ENCODE data around the gene NPLOC4. TPM values are rescaled to one million over a fixed set of nuclear protein-coding genes. Genes with fewer than 3 reads are reported as not detected.
A peak's percentile ranks its signal among the peaks of the same experiment; 100 is the strongest.

Gene NPLOC4
- total RNA-seq, 1 experiment from 2014 or later: 208 TPM

GRCh38 chr17:81539571-81539900, 97.4 kb downstream of the NPLOC4 start:
- ChIA-PET POLR2A (ENCODE audit: unreplicated experiment) (no interaction called here), CTCF (no interaction called here)
- no peak overlapping the region for H3K27ac ChIP-seq
- no peaks in the 10 kb centered on the region for H4K20me1 ChIP-seq (ENCODE audit: insufficient read depth)
- H3F3A ChIP-seq (ENCODE audit: insufficient read depth, low read depth): no peaks in the 10 kb centered on the region
- H2AFZ ChIP-seq: no peak overlapping the region
- H3K4me3 ChIP-seq: no peak overlapping the region
- no peaks in the 10 kb centered on the region for H3K79me2 ChIP-seq (ENCODE audit: low read depth)
- no peak for DNase-seq
- no peaks in the 10 kb centered on the region for H3K4me1 ChIP-seq (replicated peaks; ENCODE audit: insufficient read depth)
- TF ChIP-seq CTCF (conservative IDR thresholded peaks at IDR 0.05) (no peak), EZH2 (IDR thresholded peaks at IDR 0.05; ENCODE audit: low read depth) (no peak)
- H3K36me3 ChIP-seq (ENCODE audit: low read depth): no peaks in the 10 kb centered on the region
- H3K9me2 ChIP-seq (ENCODE audit: insufficient read depth): no peaks in the 10 kb centered on the region
- no peaks in the 10 kb centered on the region for H3K9me3 ChIP-seq (ENCODE audit: insufficient read depth, low read depth)
- no peak overlapping the region for H3K4me2 ChIP-seq
- no TSS peak for BruUV-seq (replicated peaks)
- intact Hi-C loops (cut with micrococcal nuclease; ENCODE audit: unreplicated experiment): no loop called here
- H3K27me3 ChIP-seq (ENCODE audit: insufficient read depth, low read depth): no peaks in the 10 kb centered on the region

- H3K79me2 ChIP-seq (ENCODE audit: low read depth): no peaks in the 10 kb centered on the region
- no peak overlapping the region for H3K27ac ChIP-seq
- intact Hi-C loops (cut with micrococcal nuclease; ENCODE audit: unreplicated experiment): no loop called here
- no peaks in the 10 kb centered on the region for H3K36me3 ChIP-seq (ENCODE audit: low read depth)
- POLR2A ChIA-PET (ENCODE audit: unreplicated experiment): interaction anchor here (0.6 kb wide), 1 partner anchor 11 kb away, joined by 5 read pairs; no protein-coding TSS in a partner anchor
- no peaks in the 10 kb centered on the region for H3K27me3 ChIP-seq (ENCODE audit: insufficient read depth, low read depth)
- no peak for DNase-seq
- CTCF ChIA-PET: no interaction called here
- H3K4me3 ChIP-seq: no peak overlapping the region
- H2AFZ ChIP-seq: no peak overlapping the region
- H3F3A ChIP-seq (ENCODE audit: insufficient read depth, low read depth): no peaks in the 10 kb centered on the region
- no peaks in the 10 kb centered on the region for H3K9me2 ChIP-seq (ENCODE audit: insufficient read depth)
- TF ChIP-seq CTCF (conservative IDR thresholded peaks at IDR 0.05) (no peak), EZH2 (IDR thresholded peaks at IDR 0.05; ENCODE audit: low read depth) (no peak)
- BruUV-seq (replicated peaks): no TSS peak
- H3K9me3 ChIP-seq (ENCODE audit: insufficient read depth, low read depth): no peaks in the 10 kb centered on the region
- no peaks in the 10 kb centered on the region for H3K4me1 ChIP-seq (replicated peaks; ENCODE audit: insufficient read depth)
- no peak overlapping the region for H3K4me2 ChIP-seq
- no peaks in the 10 kb centered on the region for H4K20me1 ChIP-seq (ENCODE audit: insufficient read depth)
Observed at GRCh38 chr17:81538651-81539570, 98.0 kb downstream of the NPLOC4 start.

- 0 out of 2 replicates have a peak, but pooled peaks have one; percentile 12 for TF ChIP-seq CTCF (conservative IDR thresholded peaks at IDR 0.05)
- TF ChIP-seq EZH2 (IDR thresholded peaks at IDR 0.05; ENCODE audit: low read depth): no peak
- no peaks in the 10 kb centered on the region for H3K4me1 ChIP-seq (replicated peaks; ENCODE audit: insufficient read depth)
- no peaks in the 10 kb centered on the region for H4K20me1 ChIP-seq (ENCODE audit: insufficient read depth)
- no peak overlapping the region for H3K4me3 ChIP-seq
- no peaks in the 10 kb centered on the region for H3K9me2 ChIP-seq (ENCODE audit: insufficient read depth)
- no peak overlapping the region for H3K4me2 ChIP-seq
- H3K9me3 ChIP-seq (ENCODE audit: insufficient read depth, low read depth): no peaks in the 10 kb centered on the region
- H3K79me2 ChIP-seq (ENCODE audit: low read depth): no peaks in the 10 kb centered on the region
- ChIA-PET CTCF (no interaction called here), POLR2A (ENCODE audit: unreplicated experiment) (interaction anchor here (0.6 kb wide), 1 partner anchor 11 kb away, joined by 5 read pairs; no protein-coding TSS in a partner anchor)
- no TSS peak for BruUV-seq (replicated peaks)
- DNase-seq: no peak
- no peaks in the 10 kb centered on the region for H3F3A ChIP-seq (ENCODE audit: insufficient read depth, low read depth)
- no peak overlapping the region for H2AFZ ChIP-seq
- intact Hi-C loops (cut with micrococcal nuclease; ENCODE audit: unreplicated experiment): no loop called here
- H3K27ac ChIP-seq: no peak overlapping the region
- H3K36me3 ChIP-seq (ENCODE audit: low read depth): no peaks in the 10 kb centered on the region
- H3K27me3 ChIP-seq (ENCODE audit: insufficient read depth, low read depth): no peaks in the 10 kb centered on the region
Observed at GRCh38 chr17:81537856-81538555, 98.9 kb downstream of the NPLOC4 start.
